Fibroblast of pulmonary artery (primary cell): ENCODE data around the gene MED12.
"Not testable (repeated sequence)": the region's sequence is repeated elsewhere in the genome, so short reads cannot be mapped to it uniquely, and the experiment has no call there.

Experiments
- DNase-seq: peaks from one replicate; pipeline ENCODE4 v3.0.0-alpha.2; 2010; ENCODE audit warnings: low read depth
- H3K4me3 ChIP-seq: replicated peaks from 2 replicates; pipeline ENCODE4 v1.5.1; 2011; ENCODE audit warnings: low read depth, mild to moderate bottlenecking, control low read depth, low read length, moderate library complexity
- CTCF ChIP-seq: IDR thresholded peaks from 2 replicates; pipeline ENCODE4 v1.5.1; 2011; ENCODE audit warnings: mild to moderate bottlenecking, control low read depth, low read length, inconsistent platforms; ENCODE audit errors: missing control alignments

The MED12 gene

GRCh38 chrX:71178908-71179307 is 60.5 kb downstream of the MED12 start:
- peak; percentile 60 for TF ChIP-seq CTCF
- DNase-seq: peak; percentile 79
- no peak overlapping the region for H3K4me3 ChIP-seq

GRCh38 chrX:71180579-71181265 is 62.3 kb downstream of the MED12 start:
- H3K4me3 ChIP-seq, DNase-seq: not testable (repeated sequence)

GRCh38 chrX:71181558-71181909 is 63.1 kb downstream of the MED12 start:
- H3K4me3 ChIP-seq: peak overlapping the region; percentile 52
- no peak for TF ChIP-seq CTCF
- no peak for DNase-seq

GRCh38 chrX:71181910-71182799 is 63.8 kb downstream of the MED12 start:
- peak; percentile 97 for DNase-seq
- no peak for TF ChIP-seq CTCF
- H3K4me3 ChIP-seq: peak overlapping the region; percentile 52

- no peak for DNase-seq
- H3K4me3 ChIP-seq: no peak overlapping the region
- TF ChIP-seq CTCF: no peak
Observed at GRCh38 chrX:71182871-71183270, 64.5 kb downstream of the MED12 start.

- H3K4me3 ChIP-seq: no peak overlapping the region
- TF ChIP-seq CTCF: no peak
- DNase-seq: no peak
Observed at GRCh38 chrX:71183341-71183740, 64.9 kb downstream of the MED12 start.

GRCh38 chrX:71184092-71184491 is 65.7 kb downstream of the MED12 start:
- no peak overlapping the region for H3K4me3 ChIP-seq
- TF ChIP-seq CTCF: no peak
- DNase-seq: no peak
